GM13976 (cell line): Measurements from ENCODE around the gene CALHM3.

ENCODE experiments used
- DNase-seq: peaks from one replicate; pipeline ENCODE4 v3.0.0; 2012; ENCODE audit warnings: low spot score
- CTCF ChIP-seq: IDR thresholded peaks from 2 replicates; pipeline ENCODE4 v1.5.1; 2012; ENCODE audit warnings: borderline replicate concordance, mild to moderate bottlenecking; ENCODE audit not compliant: insufficient read depth; ENCODE audit errors: extremely low read depth, missing control alignments, control extremely low read depth
- in situ Hi-C: fragments of 300-500 bp; cut with MboI; formaldehyde crosslinking; loops from one replicate; pipeline ENCODE4 v1.12.0; 2022; ENCODE audit warnings: low sequenced_read_pairs, mixed read lengths, inconsistent platforms; ENCODE audit not compliant: unreplicated experiment

The CALHM3 gene

DNA sequence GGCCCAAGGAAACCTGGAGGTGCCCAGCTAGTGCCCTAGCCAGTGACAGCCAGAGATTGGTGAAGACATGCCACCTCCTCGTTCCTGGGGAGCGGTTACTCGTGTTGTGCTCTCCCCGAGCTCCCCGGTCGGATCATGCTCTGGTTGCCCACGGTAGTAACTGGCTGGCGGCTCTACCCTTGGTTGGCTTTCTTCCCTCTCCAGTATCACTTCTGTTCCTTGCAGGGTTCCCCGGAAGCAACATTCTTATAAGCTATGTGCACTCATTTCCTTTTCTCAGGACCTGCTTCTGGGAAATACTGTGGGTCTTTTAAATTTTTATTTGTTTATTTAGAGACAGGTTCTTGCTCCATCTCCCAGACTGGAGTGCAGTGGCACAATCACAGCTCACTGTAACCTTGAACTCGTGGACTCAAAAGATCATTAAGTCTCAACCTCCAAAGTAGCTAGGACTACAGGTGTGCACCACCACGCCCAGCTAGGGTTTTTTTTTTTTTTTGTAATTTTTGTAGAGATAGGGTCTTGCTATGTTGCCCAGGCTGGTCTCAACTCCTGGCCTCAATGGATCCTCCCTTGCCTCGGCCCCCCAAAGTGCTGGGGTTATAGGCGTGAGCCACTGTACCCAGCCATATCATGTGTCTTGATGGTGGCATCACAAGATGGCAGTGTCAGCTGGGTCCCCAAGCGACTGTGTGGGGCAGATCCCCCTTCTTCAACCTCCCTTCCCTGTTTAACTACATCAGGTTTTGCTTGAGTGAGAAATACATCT lies 13.4 kb downstream of the CALHM3 start:
- TF ChIP-seq CTCF, result no peak
- no peak for DNase-seq
- in situ Hi-C loops, result no loop called here

DNA sequence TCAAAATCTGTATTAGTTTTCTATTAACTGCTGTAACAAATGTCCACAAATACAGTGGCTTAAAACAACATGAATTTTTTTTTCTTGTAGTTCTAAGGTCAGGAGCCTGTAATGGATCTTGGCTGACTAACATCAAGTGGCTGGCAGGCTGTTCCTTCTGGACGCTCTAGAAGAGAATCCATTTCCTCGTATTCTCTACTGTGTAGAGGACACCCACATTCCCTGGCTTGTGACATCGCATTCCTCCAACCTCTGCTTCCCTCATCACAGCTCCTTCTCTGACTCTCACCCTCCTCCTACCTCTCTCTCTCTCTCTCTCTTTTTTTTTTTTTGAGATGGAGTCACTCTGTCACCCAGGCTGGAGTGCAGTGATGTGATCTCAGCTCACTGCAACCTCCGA lies 15.5 kb downstream of the CALHM3 start:
- in situ Hi-C loops, result no loop called here
- DNase-seq, result no peak
- no peak for TF ChIP-seq CTCF

GRCh38 chr10:103459615-103460014 lies 19.4 kb downstream of the CALHM3 start:
- in situ Hi-C loops, result no loop called here
- DNase-seq, result no peak
- TF ChIP-seq CTCF, result no peak

GRCh38 chr10:103458720-103459119 lies 20.3 kb downstream of the CALHM3 start, which contains the start of gene CALHM1:
Gene CALHM1, minus strand, starts transcription at chr10:103458900. Its CDS starts 149 bp downstream, at chr10:103458751.
- DNase-seq, result peak; percentile 93
- TF ChIP-seq CTCF, result peak; percentile 1
- in situ Hi-C loops, result no loop called here

DNA sequence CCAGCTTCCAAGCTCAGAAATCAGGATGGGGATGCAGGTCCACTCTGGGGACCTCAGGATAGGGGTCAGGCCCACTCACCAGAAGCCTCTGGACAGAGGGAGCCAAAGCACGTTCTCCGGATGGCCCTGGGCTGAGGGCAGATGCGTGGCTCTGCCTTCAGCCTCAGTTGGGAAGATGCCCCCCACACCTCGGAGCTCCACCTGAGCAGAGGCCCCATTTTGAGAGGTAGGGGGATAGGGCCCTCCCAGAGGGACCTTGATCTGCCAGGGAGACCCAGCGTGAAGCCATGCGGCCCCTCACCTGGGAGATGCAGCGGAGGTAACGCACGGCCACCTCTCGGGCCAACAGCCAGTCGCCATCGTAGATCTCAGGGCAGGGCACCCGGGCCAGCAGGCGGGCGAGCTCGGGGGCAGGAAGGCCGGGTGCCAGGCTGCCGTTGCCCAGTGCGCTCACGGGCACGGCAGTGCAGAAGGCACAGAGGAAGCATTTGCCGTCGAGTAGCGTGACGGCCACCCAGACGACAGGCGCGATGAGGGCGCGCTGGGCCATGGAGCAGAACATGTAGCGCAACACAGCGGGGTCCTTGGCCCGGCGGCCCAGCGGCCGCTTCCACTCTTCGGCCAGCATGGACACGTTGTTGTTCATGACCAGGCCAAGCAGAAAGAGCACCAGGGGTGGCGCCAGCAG lies 21.0 kb downstream of the CALHM3 start:
- DNase-seq, result peak; percentile 33
- in situ Hi-C loops, result no loop called here
- TF ChIP-seq CTCF, result no peak

DNA sequence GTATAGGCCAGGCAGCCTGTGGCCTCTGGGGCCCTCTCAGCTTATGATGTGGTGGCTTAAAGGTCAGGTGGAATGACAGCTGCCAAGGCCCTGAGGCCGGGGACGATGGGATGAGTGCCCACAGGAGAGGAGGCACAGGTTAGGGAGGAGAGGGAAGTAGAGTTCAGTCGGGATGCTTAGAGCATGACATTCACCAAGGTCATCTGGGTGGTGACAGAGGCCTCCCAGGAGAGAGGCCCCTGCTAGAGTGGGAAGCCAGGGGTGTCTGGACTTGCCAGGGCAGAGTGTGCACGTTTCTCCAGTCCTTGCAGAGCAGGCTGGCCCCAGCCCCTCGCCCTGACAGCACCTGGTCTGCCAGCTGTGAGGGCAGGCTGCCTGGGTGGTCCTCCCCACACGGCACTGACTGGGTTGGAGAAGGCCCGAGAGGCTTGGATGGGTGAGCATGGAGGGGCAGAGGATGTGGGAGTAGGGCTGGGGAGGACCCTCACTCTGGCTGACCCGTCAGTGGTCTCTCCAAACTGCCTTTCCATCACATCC lies 21.8 kb downstream of the CALHM3 start:
- in situ Hi-C loops, result no loop called here
- DNase-seq, result no peak
- no peak for TF ChIP-seq CTCF
